ENCODE data around the gene IFT57.

Gene IFT57

GRCh38 chr3:108122276-108122675 is 99.9 kb downstream of the IFT57 start:
- DNase-seq, result no peak

- DNase-seq, result no peak
Observed at GRCh38 chr3:108119398-108120104, 102.7 kb downstream of the IFT57 start.

DNA sequence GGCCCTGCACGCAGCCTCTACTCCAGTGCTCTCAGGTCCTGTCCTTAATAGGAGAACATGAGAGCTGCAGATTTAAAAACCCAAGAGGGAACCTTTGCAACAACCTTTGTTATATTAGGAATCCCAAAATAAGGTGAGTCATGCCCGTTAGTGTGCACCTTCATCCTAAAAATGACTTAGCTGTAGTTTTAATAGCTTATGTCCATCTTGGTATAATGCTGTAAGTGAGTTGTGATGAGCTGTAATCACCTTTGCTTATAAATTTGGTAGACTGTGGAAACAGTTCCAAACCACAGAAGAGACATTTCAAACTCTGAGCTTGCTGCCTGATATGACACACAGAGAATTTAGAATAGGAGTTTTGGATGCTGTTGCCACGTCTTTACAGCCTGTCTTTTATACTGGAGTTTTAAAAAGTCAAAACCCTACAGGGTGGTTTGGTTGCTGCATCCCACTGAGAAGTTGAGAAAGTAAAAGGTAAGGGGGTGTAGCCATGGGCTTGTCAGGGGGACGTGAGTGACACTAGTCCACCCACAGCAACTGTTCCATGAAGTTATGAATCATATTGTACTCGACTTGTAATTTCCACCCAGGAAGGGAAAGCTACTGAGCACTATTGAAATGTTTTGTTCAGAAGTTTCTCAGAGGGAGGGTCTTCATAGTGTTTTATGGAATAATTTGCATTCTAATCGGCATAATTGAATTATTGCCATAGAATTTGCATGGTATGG is 104.0 kb downstream of the IFT57 start:
- no peak for DNase-seq

DNA sequence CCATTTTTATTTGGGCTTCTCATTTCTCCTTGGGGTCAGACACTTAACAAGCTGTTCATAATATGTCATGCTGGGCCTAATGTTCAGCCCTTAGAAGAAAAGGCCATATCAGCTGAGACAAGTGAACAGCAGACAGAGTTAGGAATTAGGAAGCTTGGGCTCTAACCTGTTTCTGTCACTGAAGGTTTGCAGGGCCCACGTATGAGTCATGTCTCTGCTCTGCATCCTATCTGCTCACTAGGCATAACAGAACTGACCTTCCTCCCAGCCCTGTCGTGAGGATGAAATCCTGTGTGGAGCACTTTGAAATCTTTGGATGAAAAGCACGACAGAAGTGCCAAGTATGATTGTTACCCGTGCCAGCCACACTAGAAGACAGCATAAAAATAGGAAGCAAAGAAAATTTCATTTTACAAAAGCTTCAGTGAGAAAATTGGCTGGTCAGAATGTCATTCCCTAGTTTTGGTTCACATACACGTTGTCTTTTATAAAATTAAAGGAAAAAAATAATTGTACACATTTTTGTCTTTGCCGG is 104.9 kb downstream of the IFT57 start:
- DNase-seq, result no peak

- DNase-seq, result no peak
Observed at GRCh38 chr3:108114423-108115065, 107.7 kb downstream of the IFT57 start.

- no peak for DNase-seq
Observed at GRCh38 chr3:108113975-108114374, 108.2 kb downstream of the IFT57 start.

DNA sequence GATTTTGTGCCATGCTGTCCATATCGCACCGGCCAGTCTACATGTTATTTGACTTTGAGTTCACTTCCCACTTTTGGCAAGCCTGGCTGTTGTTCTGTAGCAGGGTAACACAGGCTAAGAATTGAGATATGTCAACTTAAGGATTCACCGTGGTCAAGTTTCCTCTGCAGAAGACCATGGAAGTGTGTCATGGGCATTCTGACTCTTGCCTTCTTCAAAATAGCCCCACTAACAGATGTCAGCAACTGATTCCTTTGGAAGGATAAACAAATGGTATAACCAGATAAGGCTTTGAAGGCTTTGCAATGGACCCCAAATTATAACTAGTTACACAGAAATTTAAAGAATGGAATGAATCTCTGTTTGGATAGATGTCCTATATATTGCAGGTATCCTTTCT is 111.3 kb downstream of the IFT57 start:
- DNase-seq, result no peak
